Epithelial cell of proximal tubule (primary cell): ENCODE results near the gene TEAD2. TPM values are rescaled to one million over a fixed set of nuclear protein-coding genes. Genes with fewer than 3 reads are reported as not detected.

Experiments used
- DNase-seq: peaks from one replicate; pipeline ENCODE4 v3.0.0-alpha.2; 2011; ENCODE audit warnings: low read depth
- H3K4me3 ChIP-seq: 2 replicates; pipeline ENCODE4 v1.5.1; 2011; ENCODE audit warnings: low read depth, mild to moderate bottlenecking, low read length
- CTCF ChIP-seq: conservative IDR thresholded peaks from 2 replicates; pipeline ENCODE4 v1.5.1; 2012; ENCODE audit warnings: low read depth, mild to moderate bottlenecking, low read length
- total RNA-seq: library from RNA; depleted of rRNA; stranded (reverse); fragments of >200 nt; gene quantifications from 2 replicates; pipeline ENCODE4 v1.2.3, GENCODE V29; 2015

TEAD2 gene
- total RNA-seq, 1 donor from 2014 or later, result 89.5 TPM

- peak; percentile 11 for TF ChIP-seq CTCF
- H3K4me3 ChIP-seq, result no peak overlapping the region
- no peak for DNase-seq
These were observed 14.4 kb downstream of the TEAD2 start for GRCh38 chr19:49347835-49348234.

GRCh38 chr19:49347191-49347590 lies 15.0 kb downstream of the TEAD2 start:
- no peak for TF ChIP-seq CTCF
- no peak for DNase-seq
- H3K4me3 ChIP-seq, result no peak overlapping the region

- no peak for DNase-seq
- no peak overlapping the region for H3K4me3 ChIP-seq
- no peak for TF ChIP-seq CTCF
These were observed 17.5 kb downstream of the TEAD2 start for GRCh38 chr19:49344505-49345423.

- DNase-seq, result no peak
- H3K4me3 ChIP-seq, result no peak overlapping the region
- no peak for TF ChIP-seq CTCF
These were observed 19.1 kb downstream of the TEAD2 start for GRCh38 chr19:49343123-49343522.

- no peak for TF ChIP-seq CTCF
- H3K4me3 ChIP-seq, result no peak overlapping the region
- no peak for DNase-seq
These were observed 19.9 kb downstream of the TEAD2 start for GRCh38 chr19:49342291-49342721.

- DNase-seq, result no peak
- H3K4me3 ChIP-seq, result no peak overlapping the region
- TF ChIP-seq CTCF, result no peak
These were observed 21.1 kb downstream of the TEAD2 start for GRCh38 chr19:49340865-49341718.
